ENCODE measurements around the gene KCNJ6.

GRCh38 chr21:37704751-37705150, 211.5 kb downstream of the KCNJ6 start:
- TF ChIP-seq ZNF8 (CRISPR knock-in tag; IDR thresholded peaks at IDR 0.05) (no peak), OSR1 (CRISPR knock-in tag; IDR thresholded peaks at IDR 0.05) (no peak), ZFP30 (CRISPR knock-in tag; IDR thresholded peaks at IDR 0.05) (no peak), ZFP3 (CRISPR knock-in tag; IDR thresholded peaks at IDR 0.05) (no peak), PATZ1 (CRISPR knock-in tag; IDR thresholded peaks at IDR 0.05; ENCODE audit: borderline replicate concordance) (no peak), CSDC2 (CRISPR knock-in tag; IDR thresholded peaks at IDR 0.05) (no peak), ARNTL (CRISPR knock-in tag; IDR thresholded peaks at IDR 0.05; ENCODE audit: borderline replicate concordance, low read depth) (no peak), ZC3H10 (CRISPR knock-in tag; IDR thresholded peaks at IDR 0.05) (no peak), SNAI2 (CRISPR knock-in tag; IDR thresholded peaks at IDR 0.05) (no peak), TCF4 (CRISPR knock-in tag; IDR thresholded peaks at IDR 0.05; ENCODE audit: borderline replicate concordance) (no peak), RARB (CRISPR knock-in tag; IDR thresholded peaks at IDR 0.05) (no peak), ISL1 (CRISPR knock-in tag; IDR thresholded peaks at IDR 0.05) (no peak), ESRRG (CRISPR knock-in tag; IDR thresholded peaks at IDR 0.05) (no peak)
- TF ChIP-seq, protein P1, sequence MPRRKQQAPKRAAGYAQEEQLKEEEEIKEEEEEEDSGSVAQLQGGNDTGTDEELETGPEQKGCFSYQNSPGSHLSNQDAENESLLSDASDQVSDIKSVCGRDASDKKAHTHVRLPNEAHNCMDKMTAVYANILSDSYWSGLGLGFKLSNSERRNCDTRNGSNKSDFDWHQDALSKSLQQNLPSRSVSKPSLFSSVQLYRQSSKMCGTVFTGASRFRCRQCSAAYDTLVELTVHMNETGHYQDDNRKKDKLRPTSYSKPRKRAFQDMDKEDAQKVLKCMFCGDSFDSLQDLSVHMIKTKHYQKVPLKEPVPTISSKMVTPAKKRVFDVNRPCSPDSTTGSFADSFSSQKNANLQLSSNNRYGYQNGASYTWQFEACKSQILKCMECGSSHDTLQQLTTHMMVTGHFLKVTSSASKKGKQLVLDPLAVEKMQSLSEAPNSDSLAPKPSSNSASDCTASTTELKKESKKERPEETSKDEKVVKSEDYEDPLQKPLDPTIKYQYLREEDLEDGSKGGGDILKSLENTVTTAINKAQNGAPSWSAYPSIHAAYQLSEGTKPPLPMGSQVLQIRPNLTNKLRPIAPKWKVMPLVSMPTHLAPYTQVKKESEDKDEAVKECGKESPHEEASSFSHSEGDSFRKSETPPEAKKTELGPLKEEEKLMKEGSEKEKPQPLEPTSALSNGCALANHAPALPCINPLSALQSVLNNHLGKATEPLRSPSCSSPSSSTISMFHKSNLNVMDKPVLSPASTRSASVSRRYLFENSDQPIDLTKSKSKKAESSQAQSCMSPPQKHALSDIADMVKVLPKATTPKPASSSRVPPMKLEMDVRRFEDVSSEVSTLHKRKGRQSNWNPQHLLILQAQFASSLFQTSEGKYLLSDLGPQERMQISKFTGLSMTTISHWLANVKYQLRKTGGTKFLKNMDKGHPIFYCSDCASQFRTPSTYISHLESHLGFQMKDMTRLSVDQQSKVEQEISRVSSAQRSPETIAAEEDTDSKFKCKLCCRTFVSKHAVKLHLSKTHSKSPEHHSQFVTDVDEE (CRISPR knock-in tag; IDR thresholded peaks at IDR 0.05), result no peak

All from SK-N-SH treated with all-trans-retinoic acid at 6 μM for 48 hours (cell line).